ENCODE data around the gene HMX1. TPM values are rescaled to one million over a fixed set of nuclear protein-coding genes. Genes with fewer than 3 reads are reported as not detected.

Gene HMX1
- total and polyA plus RNA-seq, 4 donors: not detected

DNA sequence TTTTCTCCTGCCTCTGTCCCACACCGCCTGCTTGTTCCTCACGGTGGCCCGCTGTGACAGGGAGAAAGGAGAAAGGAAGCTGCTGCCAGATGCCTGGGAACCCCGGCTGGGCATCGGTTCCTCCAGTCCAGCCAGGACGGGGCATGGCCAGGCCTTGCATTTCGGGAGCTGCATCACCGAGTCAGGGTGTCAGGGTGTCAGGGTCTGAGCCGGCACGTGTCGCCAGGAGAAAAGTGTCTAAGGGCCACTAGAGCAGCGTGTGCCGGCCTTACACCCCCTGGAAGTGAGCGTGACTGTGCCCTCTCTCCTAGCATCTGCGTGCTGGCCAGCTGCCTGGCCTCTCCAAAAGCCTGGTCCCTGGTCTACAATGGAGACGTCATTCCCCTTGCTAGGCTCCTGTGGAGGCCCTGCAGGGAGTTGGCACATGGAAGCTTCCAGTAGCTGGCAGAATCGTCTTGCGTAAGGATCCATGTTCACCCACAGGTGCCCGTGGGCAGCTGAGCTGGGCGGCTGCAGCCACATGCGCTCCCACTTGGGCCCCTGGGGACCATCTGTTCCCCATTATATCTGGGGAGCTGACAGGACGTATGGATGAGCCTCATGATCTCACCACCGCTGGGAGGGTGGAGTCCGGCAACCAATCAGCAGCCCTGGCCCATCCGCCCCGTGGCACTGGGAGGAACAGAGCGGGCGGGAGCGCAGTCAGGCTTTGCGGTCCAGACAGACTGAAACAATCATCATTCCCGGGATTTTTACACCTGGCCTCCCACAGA lies 39.9 kb upstream of the HMX1 start:
- no peak for ATAC-seq (ENCODE audit: low FRiP score)
- DNase-seq: peak; percentile 33 to 66
- no peaks in the 10 kb centered on the region for H3K27me3 ChIP-seq (ENCODE audit: control insufficient read depth in 1 of 2, insufficient read depth in 2 of 2, low read length in 1 of 2)
- intact Hi-C loops (cut with DNase I): loop anchor here in 1 of 2 donors (10.0 kb wide), 3 partner anchors 227 to 707 kb away; no protein-coding TSS in a partner anchor
- 64 to 68% methylated on average over 30 to 31 of the region's 31 CpGs for WGBS, 2 donors
- no peaks in the 10 kb centered on the region for H3K9me3 ChIP-seq (ENCODE audit: control insufficient read depth, low read length)
- H3K4me1 ChIP-seq (ENCODE audit: control insufficient read depth in 1 of 2, insufficient read depth in 2 of 2, low read length in 2 of 2): no peaks in the 10 kb centered on the region
- H3K27ac ChIP-seq (ENCODE audit: low read depth in 1 of 2, low read length in 2 of 2): no peak overlapping the region
- H3K4me3 ChIP-seq (ENCODE audit: low read length in 2 of 2): no peak overlapping the region
- no peaks in the 10 kb centered on the region for H3K36me3 ChIP-seq (ENCODE audit: control insufficient read depth in 1 of 2, insufficient read depth in 2 of 2, low read length in 1 of 2)

DNA sequence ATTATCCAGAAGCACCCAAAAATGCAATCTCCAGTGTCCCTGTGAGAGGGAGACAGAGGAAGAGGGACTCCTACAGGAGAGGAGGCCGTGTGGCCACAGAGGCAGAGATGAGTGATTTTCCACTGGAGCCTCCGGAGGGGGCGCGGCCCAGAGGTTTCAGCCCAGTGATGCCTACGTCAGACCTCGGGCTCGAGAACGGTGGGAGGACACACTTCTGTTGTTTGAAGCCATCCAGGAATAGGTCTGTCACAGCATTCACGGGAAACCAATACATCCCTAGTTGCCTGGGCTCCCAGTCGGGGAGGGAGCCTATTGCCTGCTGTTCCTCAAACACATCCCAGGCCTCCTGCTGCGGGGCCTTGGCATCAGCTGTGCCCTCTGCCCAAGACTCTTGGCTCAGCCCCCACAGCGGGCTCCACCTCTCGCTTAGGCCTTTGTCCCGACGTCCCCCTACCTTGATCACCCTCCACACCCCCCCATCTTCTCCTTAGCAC lies 39.2 kb upstream of the HMX1 start:
- Histone ChIP-seq H3K27me3 (ENCODE audit: control insufficient read depth in 1 of 2, insufficient read depth in 2 of 2, low read length in 1 of 2) (no peaks in the 10 kb centered on the region), H3K9me3 (ENCODE audit: control insufficient read depth, low read length) (no peaks in the 10 kb centered on the region), H3K36me3 (ENCODE audit: control insufficient read depth in 1 of 2, insufficient read depth in 2 of 2, low read length in 1 of 2) (no peaks in the 10 kb centered on the region), H3K4me3 (ENCODE audit: low read length in 2 of 2) (no peak overlapping the region), H3K4me1 (ENCODE audit: control insufficient read depth in 1 of 2, insufficient read depth in 2 of 2, low read length in 2 of 2) (no peaks in the 10 kb centered on the region), H3K27ac (ENCODE audit: low read depth in 1 of 2, low read length in 2 of 2) (no peak overlapping the region)
- ATAC-seq (ENCODE audit: low FRiP score): no peak
- WGBS, 2 donors: 55 to 59% methylated on average over 15 of the region's 15 CpGs
- peak; percentile 29 to 51 for DNase-seq
- intact Hi-C loops (cut with DNase I): loop anchor here in 1 of 2 donors (10.0 kb wide), 3 partner anchors 226 to 706 kb away; no protein-coding TSS in a partner anchor

DNA sequence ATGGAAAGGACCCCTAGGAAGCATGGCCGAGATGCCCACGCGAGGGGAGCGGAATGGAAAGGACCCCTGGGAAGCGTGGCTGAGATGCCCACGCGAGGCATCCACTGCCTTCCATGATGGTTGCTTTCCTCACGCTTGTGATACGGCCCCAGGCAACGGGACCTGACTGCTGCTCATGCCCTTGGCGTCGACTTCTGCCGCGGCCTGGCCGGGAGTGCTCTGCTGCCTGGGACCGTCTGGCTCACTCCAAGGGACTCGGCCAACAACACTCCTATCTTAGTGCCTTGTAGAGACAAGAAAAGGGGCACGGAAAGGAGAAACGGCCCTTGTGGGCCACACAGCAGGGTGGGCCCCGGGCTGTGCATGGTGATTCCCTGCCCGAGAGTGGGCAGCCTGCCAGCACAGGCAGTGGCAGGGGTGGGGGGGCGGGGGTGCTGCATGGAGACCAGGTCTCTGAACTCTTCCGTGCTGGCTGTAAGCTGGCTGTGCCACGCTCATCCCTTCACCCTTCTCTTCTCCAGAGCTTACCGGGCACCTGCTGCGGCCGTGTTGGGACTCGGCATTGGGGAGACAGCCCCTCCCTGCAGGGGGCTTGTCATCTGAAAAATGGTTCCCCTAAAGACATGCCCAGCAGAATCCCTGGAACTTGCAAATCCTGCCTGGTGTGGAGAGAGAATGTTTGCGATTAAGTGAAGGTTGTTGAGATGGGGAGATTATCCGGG lies 38.6 kb upstream of the HMX1 start:
- intact Hi-C loops (cut with DNase I): loop anchor here in 1 of 2 donors (10.0 kb wide), 3 partner anchors 225 to 705 kb away; no protein-coding TSS in a partner anchor
- Histone ChIP-seq H3K4me1 (ENCODE audit: control insufficient read depth in 1 of 2, insufficient read depth in 2 of 2, low read length in 2 of 2) (no peaks in the 10 kb centered on the region), H3K27ac (ENCODE audit: low read depth in 1 of 2, low read length in 2 of 2) (no peak overlapping the region), H3K4me3 (ENCODE audit: low read length in 2 of 2) (no peak overlapping the region), H3K36me3 (ENCODE audit: control insufficient read depth in 1 of 2, insufficient read depth in 2 of 2, low read length in 1 of 2) (no peaks in the 10 kb centered on the region), H3K27me3 (ENCODE audit: control insufficient read depth in 1 of 2, insufficient read depth in 2 of 2, low read length in 1 of 2) (no peaks in the 10 kb centered on the region), H3K9me3 (ENCODE audit: control insufficient read depth, low read length) (no peaks in the 10 kb centered on the region)
- peak; percentile 27 to 37 for DNase-seq
- 73 to 76% methylated on average over 30 of the region's 30 CpGs for WGBS, 2 donors
- no peak for ATAC-seq (ENCODE audit: low FRiP score)

DNA sequence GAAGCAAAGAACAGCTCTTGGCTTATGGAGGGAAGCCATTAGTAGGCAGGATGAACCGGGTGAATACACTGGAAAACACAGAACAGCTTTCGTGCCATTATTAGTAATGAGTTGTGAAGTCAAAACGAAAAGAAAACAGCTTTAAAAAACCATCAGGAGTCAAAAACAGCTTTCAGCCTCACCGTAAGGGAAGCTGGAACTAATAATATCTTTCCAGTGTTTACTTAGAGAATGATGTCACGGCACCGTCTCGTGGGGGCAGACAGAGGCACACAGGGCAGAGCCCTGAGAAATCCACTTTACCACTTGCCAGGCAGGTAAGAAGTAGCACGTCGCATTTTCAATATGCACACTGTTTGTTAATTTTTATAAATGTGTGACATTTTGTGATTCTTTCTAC lies 37.9 kb upstream of the HMX1 start:
- no peak for ATAC-seq (ENCODE audit: low FRiP score)
- DNase-seq: peak in 1 of 2 donors; percentile 25
- no peaks in the 10 kb centered on the region for H3K4me1 ChIP-seq (ENCODE audit: control insufficient read depth in 1 of 2, insufficient read depth in 2 of 2, low read length in 2 of 2)
- H3K9me3 ChIP-seq (ENCODE audit: control insufficient read depth, low read length): no peaks in the 10 kb centered on the region
- 15 to 19% methylated on average over 9 of the region's 9 CpGs for WGBS, 2 donors
- no peaks in the 10 kb centered on the region for H3K36me3 ChIP-seq (ENCODE audit: control insufficient read depth in 1 of 2, insufficient read depth in 2 of 2, low read length in 1 of 2)
- H3K27ac ChIP-seq (ENCODE audit: low read depth in 1 of 2, low read length in 2 of 2): no peak overlapping the region
- no peaks in the 10 kb centered on the region for H3K27me3 ChIP-seq (ENCODE audit: control insufficient read depth in 1 of 2, insufficient read depth in 2 of 2, low read length in 1 of 2)
- intact Hi-C loops (cut with DNase I): no loop called here
- no peak overlapping the region for H3K4me3 ChIP-seq (ENCODE audit: low read length in 2 of 2)

DNA sequence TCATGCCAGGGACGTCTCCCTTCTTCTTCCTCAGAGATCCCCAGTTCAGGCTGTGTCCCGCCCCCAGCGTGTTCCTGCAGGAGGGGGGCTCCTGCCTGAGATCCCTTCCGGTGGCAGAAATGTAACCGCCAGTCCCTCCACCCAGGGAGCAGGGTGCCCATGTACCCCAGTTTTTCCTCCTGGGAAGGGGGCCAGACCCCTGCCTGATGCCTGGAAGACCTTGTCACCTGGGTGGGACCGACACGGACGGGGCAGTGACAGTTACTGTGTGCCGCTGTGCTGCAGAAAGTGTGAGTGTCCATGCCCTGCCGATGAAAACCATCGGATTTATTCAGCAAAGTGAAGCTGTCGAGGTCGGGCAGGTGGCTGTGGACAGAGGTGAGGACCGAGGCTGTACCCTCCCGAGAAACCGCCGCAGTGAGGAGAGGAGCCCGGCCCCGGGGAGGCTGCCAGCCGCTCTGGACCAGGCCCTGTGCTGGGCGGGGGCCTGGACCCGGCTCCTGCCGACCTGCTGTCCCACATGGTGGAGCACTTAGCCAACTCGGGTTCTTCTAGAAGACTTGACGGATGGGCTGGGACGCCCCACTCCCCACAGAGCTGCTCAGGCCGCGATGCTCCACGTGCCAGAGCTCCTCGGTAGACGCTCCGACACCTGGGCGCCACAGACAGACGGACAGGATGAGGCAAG lies 36.7 kb upstream of the HMX1 start:
- Histone ChIP-seq H3K36me3 (ENCODE audit: control insufficient read depth in 1 of 2, insufficient read depth in 2 of 2, low read length in 1 of 2) (no peaks in the 10 kb centered on the region), H3K9me3 (ENCODE audit: control insufficient read depth, low read length) (no peaks in the 10 kb centered on the region), H3K27me3 (ENCODE audit: control insufficient read depth in 1 of 2, insufficient read depth in 2 of 2, low read length in 1 of 2) (no peaks in the 10 kb centered on the region), H3K27ac (ENCODE audit: low read depth in 1 of 2, low read length in 2 of 2) (no peak overlapping the region), H3K4me1 (ENCODE audit: control insufficient read depth in 1 of 2, insufficient read depth in 2 of 2, low read length in 2 of 2) (no peaks in the 10 kb centered on the region), H3K4me3 (ENCODE audit: low read length in 2 of 2) (no peak overlapping the region)
- WGBS, 2 donors: 76 to 81% methylated on average over 34 of the region's 34 CpGs
- DNase-seq (peak; percentile 28 to 71), ATAC-seq (ENCODE audit: low FRiP score) (no peak)
- intact Hi-C loops (cut with DNase I): no loop called here

DNA sequence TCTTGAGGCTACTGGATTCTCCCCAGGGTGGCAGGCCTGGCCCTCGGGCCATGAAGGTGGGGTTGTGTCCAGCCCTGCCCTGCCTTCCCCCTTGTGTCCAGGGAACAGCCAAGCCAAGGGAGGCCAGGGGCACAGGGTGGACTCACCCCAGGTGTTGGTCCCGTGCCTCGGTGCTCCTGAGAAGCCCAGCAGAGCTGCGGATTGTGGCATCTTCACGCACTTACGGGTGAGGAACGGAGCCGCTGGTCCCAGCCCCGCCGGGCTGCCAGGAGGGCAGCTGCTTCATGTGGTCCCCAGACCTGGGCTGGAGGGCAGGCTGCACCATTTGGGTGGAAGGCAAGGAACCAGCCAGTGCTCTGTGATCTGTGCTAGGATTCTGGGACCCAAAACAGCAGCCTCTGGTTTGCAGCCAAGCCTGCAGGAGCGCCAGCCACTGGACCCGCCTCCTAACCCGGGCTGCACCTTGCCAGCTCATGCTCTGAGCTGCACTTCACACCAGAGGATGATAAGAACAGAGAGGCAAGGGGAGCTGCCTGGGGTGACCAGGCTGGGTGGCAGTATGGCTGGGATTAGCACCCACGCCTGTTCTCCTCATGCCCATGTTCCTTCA lies 36.1 kb upstream of the HMX1 start:
- intact Hi-C loops (cut with DNase I): no loop called here
- H3K27me3 ChIP-seq (ENCODE audit: control insufficient read depth in 1 of 2, insufficient read depth in 2 of 2, low read length in 1 of 2): no peaks in the 10 kb centered on the region
- no peaks in the 10 kb centered on the region for H3K9me3 ChIP-seq (ENCODE audit: control insufficient read depth, low read length)
- H3K27ac ChIP-seq (ENCODE audit: low read depth in 1 of 2, low read length in 2 of 2): no peak overlapping the region
- no peaks in the 10 kb centered on the region for H3K36me3 ChIP-seq (ENCODE audit: control insufficient read depth in 1 of 2, insufficient read depth in 2 of 2, low read length in 1 of 2)
- DNase-seq (peak; percentile 25 to 54), ATAC-seq (ENCODE audit: low FRiP score) (no peak)
- 68 to 71% methylated on average over 14 of the region's 14 CpGs for WGBS, 2 donors
- no peak overlapping the region for H3K4me3 ChIP-seq (ENCODE audit: low read length in 2 of 2)
- H3K4me1 ChIP-seq (ENCODE audit: control insufficient read depth in 1 of 2, insufficient read depth in 2 of 2, low read length in 2 of 2): no peaks in the 10 kb centered on the region

DNA sequence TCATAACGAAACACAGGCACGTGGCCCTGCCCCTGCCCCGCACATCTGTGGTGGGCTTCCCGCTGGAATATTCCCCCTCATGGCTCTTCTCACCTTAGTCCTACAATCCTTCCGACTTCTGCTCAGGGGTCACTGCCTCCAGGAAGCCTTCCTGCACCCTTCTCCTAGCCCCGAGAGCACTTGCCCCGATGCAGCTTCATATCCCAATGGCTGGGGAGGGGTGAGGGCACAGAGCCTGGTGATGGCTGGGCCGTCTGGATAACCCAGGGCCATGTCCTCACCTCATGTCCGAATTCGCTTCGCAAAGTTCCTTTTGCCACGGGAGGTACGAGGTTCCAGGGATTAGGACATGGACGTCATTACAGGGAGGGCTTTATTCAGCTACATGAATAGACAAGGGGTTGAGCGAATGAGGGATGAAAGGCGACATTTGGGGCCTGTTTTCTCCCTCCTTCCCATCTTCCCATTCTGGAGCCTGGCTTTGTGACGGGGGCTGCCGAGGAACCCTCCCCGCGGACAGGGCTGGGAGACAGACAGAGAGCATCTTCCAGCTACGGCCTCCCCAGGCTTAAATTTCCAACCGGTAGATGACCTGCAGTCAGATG lies 35.5 kb upstream of the HMX1 start:
- intact Hi-C loops (cut with DNase I): no loop called here
- ATAC-seq (ENCODE audit: low FRiP score) (no peak), DNase-seq (peak in 1 of 2 donors; percentile 48)
- Histone ChIP-seq H3K36me3 (ENCODE audit: control insufficient read depth in 1 of 2, insufficient read depth in 2 of 2, low read length in 1 of 2) (no peaks in the 10 kb centered on the region), H3K27me3 (ENCODE audit: control insufficient read depth in 1 of 2, insufficient read depth in 2 of 2, low read length in 1 of 2) (no peaks in the 10 kb centered on the region), H3K9me3 (ENCODE audit: control insufficient read depth, low read length) (no peaks in the 10 kb centered on the region), H3K27ac (ENCODE audit: low read depth in 1 of 2, low read length in 2 of 2) (no peak overlapping the region), H3K4me1 (ENCODE audit: control insufficient read depth in 1 of 2, insufficient read depth in 2 of 2, low read length in 2 of 2) (no peaks in the 10 kb centered on the region), H3K4me3 (ENCODE audit: low read length in 2 of 2) (no peak overlapping the region)
- WGBS, 2 donors: 83 to 85% methylated on average over 22 of the region's 22 CpGs

DNA sequence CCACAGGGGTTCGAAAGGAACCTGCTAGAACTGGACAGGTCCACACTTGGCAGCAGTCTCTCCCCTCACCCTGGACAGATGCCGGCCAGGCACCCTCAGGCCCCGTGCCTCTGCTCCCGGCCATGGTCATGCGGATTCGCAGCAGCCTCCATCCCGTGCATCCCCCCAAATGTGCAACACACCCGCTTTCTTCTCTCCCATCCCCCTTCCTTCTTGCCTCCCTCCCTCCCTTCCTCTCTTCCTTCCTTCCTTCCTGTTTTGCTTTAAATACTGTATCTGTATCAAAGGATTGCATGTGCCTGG lies 35.0 kb upstream of the HMX1 start:
- H3K4me3 ChIP-seq (ENCODE audit: low read length in 2 of 2): no peak overlapping the region
- H3K4me1 ChIP-seq (ENCODE audit: control insufficient read depth in 1 of 2, insufficient read depth in 2 of 2, low read length in 2 of 2): no peaks in the 10 kb centered on the region
- ATAC-seq (ENCODE audit: low FRiP score) (no peak), DNase-seq (peak in 1 of 2 donors; percentile 30)
- peaks cover under 1% of the 10 kb centered on the region for H3K9me3 ChIP-seq (ENCODE audit: control insufficient read depth, low read length)
- WGBS, 2 donors: 76 to 82% methylated on average over 8 of the region's 8 CpGs
- intact Hi-C loops (cut with DNase I): no loop called here
- H3K27me3 ChIP-seq (ENCODE audit: control insufficient read depth in 1 of 2, insufficient read depth in 2 of 2, low read length in 1 of 2): no peaks in the 10 kb centered on the region
- no peak overlapping the region for H3K27ac ChIP-seq (ENCODE audit: low read depth in 1 of 2, low read length in 2 of 2)
- no peaks in the 10 kb centered on the region for H3K36me3 ChIP-seq (ENCODE audit: control insufficient read depth in 1 of 2, insufficient read depth in 2 of 2, low read length in 1 of 2)

Data from aorta (tissue), 5 donors.